ENCODE measurements around the gene DMRTA1.
A peak's percentile ranks its signal among the peaks of the same experiment; 100 is the strongest.
"Not testable (repeated sequence)": the region's sequence is repeated elsewhere in the genome, so short reads cannot be mapped to it uniquely, and the experiment has no call there.

DMRTA1 gene, protein sequence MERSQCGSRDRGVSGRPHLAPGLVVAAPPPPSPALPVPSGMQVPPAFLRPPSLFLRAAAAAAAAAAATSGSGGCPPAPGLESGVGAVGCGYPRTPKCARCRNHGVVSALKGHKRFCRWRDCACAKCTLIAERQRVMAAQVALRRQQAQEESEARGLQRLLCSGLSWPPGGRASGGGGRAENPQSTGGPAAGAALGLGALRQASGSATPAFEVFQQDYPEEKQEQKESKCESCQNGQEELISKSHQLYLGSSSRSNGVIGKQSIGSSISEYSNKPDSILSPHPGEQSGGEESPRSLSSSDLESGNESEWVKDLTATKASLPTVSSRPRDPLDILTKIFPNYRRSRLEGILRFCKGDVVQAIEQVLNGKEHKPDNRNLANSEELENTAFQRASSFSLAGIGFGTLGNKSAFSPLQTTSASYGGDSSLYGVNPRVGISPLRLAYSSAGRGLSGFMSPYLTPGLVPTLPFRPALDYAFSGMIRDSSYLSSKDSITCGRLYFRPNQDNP
- 0 to 2.9 (median 0.03) reads per million in 17 experiments for total RNA-seq

DNA sequence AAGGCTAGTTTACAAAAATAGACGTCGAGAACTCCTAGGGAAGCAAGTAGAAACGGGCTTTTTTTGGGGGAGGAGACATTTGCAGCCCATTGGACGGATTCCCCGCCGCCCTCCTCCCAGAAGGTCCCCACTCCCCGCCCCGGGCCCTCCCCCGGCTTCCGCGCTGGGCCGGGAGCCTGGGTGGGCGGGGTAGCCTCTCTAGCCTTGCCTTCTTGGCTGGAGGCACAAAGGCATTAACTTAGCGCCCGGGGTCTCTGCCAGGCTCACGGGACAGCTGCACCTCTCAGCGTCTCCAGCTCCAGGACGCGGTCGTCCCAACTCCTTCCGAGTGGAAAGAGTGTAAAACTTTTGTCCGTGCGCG is at the start of gene DMRTA1:
Gene DMRTA1, plus strand, starts transcription at position 236 of the 361 bp plus-strand sequence. CDS start 242 bp downstream, outside the sequence.
- DNase-seq, result peak; percentile 13 to 58 (median 33)

GRCh38 chr9:22401671-22402070 is 45.0 kb upstream of the DMRTA1 start:
- DNase-seq, result no peak

- DNase-seq, result no peak
Measured at GRCh38 chr9:22405869-22406659, 40.6 kb upstream of the DMRTA1 start.

GRCh38 chr9:22413884-22414283 is 32.7 kb upstream of the DMRTA1 start:
- DNase-seq, result peak in 2 of 4 experiments; percentile 22 to 35

DNA sequence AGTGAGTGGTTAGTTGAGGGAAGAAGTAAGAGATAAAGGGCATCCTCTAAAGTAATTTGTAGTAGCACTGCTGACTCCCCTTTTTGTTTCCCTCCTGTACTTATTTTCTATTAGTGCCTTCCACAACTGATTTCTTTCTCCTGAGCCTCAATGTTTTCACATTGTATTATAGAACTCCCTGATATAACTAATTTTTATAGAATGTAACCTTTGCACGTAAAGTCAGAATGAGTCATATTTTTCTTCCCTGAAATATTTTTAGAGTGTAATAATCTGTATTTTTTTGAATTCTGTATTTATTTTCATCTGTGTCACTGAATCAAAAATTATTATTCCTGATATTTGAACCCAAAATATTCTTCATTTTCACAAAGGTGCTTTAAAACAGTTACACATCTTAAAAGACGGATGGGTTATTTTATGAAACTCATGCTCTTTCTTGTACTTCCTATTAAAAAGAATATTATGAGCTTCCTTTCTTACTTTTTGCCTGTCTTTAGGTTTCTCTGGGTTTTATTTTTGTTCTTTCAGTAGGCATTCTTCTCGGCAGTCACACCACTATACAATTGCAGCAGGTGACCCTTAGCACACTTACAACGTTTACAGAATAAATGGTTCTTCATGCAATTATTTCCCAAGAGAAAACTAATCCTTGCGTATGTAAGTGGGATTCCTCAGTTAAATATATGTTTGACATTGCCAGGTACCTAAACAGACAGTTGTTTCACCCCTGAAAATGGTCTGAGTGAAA is 30.5 kb upstream of the DMRTA1 start:
- DNase-seq, result no peak

GRCh38 chr9:22416692-22417060 is 29.9 kb upstream of the DMRTA1 start:
- no peak for DNase-seq

- no peak for DNase-seq
Measured at GRCh38 chr9:22423566-22423965, 23.1 kb upstream of the DMRTA1 start.

GRCh38 chr9:22424616-22425015 is 22.0 kb upstream of the DMRTA1 start:
- no peak for DNase-seq

GRCh38 chr9:22425551-22425950 is 21.1 kb upstream of the DMRTA1 start:
- no peak for DNase-seq

DNA sequence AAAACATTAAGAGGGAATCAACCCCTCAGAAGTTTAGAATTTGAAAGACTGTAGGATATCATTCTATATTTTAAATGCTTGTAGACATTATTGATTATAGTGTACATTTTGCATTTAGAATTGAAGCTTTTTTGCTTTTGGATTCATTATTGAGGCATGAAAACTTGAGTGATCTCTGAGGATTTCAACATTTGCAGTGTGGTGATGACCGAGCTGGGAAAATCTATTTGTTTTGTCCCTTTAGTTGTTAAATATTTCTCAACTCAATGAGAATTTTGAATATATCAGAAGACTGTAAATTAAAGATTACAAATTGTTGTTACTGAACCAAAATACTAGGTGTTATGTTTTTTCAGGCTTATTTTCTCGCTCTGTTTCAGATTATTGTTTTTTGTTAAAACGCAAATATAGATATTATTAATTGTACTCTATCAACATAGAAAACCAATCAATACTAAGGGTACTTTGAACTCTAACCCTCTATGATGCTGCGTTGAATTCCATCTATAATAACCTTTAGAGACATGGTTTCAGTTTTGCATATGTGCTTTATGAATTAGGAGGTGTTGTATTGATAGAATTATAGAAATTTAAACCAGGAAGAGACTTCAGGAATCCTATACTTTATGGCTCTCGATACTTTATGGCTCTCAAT is 19.3 kb upstream of the DMRTA1 start:
- DNase-seq, result no peak

DNA sequence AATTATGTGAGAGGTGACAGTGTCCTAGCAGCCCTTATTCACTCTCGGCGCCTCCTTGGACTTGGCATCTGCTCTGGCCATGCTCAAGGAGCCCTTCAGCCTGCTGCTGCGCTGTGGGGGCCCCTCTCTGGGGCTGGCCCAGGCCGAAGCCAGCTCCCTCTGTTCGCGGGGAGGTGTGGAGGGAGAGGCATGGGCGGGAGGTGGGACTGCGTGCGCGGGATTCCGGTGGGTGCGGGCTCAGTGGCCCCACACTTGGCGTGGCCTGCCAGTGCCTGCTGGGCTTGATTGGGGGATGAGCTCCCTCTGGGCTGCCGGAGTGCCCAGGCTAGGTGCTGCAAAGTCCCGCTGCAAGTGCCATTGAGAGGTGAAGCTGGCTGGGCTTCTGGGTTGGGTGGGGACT is 12.9 kb upstream of the DMRTA1 start:
- DNase-seq, result no peak

- not testable (repeated sequence) for DNase-seq
Measured at GRCh38 chr9:22435252-22435651, 11.4 kb upstream of the DMRTA1 start.

- DNase-seq, result not testable (repeated sequence)
Measured at GRCh38 chr9:22437461-22438067, 9.1 kb upstream of the DMRTA1 start.

DNA sequence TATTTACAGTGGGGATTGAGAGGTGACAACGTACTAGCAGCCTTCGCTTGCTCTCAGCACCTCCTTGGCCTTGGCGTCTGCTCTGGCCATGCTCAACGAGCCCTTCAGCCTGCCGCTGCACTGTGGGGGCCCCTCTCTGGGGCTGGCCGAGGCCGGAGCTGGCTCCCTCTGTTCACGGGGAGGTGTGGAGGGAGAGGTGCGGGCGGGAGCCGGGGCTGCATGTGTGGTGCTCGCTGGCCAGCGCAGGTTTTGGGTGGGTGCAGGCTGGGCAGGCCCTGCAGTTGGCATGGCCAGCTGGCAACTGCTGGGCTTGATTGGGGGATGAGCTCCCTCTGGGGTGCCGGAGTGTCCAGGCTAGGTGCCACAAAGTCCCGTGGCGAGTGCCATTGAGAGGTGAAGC is 5.8 kb upstream of the DMRTA1 start:
- no peak for DNase-seq

GRCh38 chr9:22446950-22447617 is 460 bp downstream of the DMRTA1 start:
- DNase-seq, result peak in 3 of 4 experiments; percentile 31 to 63 (median 42)

GRCh38 chr9:22447618-22448305 is 1.1 kb downstream of the DMRTA1 start:
- no peak for DNase-seq

GRCh38 chr9:22449719-22450118 is 3.1 kb downstream of the DMRTA1 start:
- DNase-seq, result peak in 2 of 4 experiments; percentile 41 to 45

DNA sequence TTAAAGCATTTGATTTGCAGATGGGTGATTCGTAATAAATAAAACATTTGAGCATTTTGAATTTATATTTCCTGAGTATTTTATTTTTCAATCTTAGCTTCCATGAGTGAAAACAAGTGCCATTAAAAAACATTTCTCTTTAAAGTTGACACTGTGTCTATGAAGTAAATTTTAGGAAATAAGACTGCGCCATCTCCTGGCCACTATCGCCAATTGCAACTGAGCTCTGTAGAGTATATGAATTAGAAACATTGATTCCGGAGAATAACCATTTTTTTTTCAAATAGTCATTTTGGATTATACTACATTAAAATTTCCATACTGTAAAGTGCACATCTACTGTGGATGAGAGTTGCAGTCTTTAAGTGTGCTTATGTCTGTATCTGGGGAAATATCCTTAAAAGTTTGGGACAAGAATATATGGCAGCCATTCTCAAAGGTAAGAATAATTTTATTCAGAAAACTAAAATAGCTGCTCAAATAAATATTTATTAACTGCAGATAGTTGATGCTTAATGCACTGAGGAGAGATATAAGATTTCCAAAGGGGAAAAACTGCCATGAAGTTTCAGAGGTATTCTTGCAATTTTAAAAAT is 5.9 kb downstream of the DMRTA1 start:
- peak; percentile 64 to 85 (median 74) for DNase-seq

GRCh38 chr9:22454016-22454415 is 7.4 kb downstream of the DMRTA1 start:
- peak in 2 of 4 experiments; percentile 15 to 17 for DNase-seq

- no peak for DNase-seq
Measured at GRCh38 chr9:22455181-22455580, 8.6 kb downstream of the DMRTA1 start.
